Measurements from ENCODE around the gene DAAM1.

- TF ChIP-seq, protein P1, sequence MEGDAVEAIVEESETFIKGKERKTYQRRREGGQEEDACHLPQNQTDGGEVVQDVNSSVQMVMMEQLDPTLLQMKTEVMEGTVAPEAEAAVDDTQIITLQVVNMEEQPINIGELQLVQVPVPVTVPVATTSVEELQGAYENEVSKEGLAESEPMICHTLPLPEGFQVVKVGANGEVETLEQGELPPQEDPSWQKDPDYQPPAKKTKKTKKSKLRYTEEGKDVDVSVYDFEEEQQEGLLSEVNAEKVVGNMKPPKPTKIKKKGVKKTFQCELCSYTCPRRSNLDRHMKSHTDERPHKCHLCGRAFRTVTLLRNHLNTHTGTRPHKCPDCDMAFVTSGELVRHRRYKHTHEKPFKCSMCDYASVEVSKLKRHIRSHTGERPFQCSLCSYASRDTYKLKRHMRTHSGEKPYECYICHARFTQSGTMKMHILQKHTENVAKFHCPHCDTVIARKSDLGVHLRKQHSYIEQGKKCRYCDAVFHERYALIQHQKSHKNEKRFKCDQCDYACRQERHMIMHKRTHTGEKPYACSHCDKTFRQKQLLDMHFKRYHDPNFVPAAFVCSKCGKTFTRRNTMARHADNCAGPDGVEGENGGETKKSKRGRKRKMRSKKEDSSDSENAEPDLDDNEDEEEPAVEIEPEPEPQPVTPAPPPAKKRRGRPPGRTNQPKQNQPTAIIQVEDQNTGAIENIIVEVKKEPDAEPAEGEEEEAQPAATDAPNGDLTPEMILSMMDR (IDR thresholded peaks at IDR 0.05) = no peak
- TF ChIP-seq POLR2A (IDR thresholded peaks at IDR 0.05) (no peak), POLR2AphosphoS5 (IDR thresholded peaks at IDR 0.05) (peak in 1 of 3 donors; percentile 57)
Measured at GRCh38 chr14:59333668-59334067, 145.2 kb downstream of the DAAM1 start.

Data from breast epithelium (tissue), 3 donors.